GM18511 (cell line): Measurements from ENCODE around the gene HCRTR1.

Experiments
- ATAC-seq: cut with Tn5 transposase; IDR thresholded peaks from one replicate; pipeline ENCODE4 v1.9.1; 2021; ENCODE audit warnings: mild to moderate bottlenecking, moderate library complexity; ENCODE audit not compliant: unreplicated experiment

HCRTR1 gene

DNA sequence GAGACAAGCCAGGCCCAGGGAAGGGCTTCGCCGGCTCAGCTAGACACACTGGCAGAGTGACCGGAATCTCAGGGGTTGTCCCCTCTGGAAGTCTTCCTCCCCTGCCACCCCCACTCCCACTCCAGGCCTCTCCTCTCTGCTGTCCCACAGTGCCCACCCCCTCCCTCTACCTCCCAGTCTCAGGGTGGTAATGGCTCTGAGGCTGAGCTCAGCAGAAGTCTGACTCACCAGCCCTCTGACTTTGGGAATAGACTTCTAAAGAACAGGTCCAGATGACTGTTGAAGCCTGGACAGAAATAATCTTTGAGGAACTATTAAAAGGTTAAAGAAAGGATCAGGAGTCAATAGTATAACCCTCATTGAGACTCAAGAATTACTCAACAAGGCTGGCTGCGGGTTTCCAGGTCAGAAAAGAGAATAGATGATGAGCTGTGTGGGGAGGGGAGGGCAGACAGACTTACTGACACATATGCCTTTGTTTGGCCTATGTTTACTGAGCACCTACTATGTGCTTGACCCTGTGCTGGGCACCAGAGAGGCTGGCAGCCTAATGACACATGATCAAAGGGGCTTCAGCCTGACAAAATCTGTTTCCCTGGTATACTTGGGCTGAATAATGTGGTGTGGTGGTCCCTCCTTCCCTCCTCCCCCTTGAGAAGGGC, 8.2 kb downstream of the HCRTR1 start:
- no peak for ATAC-seq

DNA sequence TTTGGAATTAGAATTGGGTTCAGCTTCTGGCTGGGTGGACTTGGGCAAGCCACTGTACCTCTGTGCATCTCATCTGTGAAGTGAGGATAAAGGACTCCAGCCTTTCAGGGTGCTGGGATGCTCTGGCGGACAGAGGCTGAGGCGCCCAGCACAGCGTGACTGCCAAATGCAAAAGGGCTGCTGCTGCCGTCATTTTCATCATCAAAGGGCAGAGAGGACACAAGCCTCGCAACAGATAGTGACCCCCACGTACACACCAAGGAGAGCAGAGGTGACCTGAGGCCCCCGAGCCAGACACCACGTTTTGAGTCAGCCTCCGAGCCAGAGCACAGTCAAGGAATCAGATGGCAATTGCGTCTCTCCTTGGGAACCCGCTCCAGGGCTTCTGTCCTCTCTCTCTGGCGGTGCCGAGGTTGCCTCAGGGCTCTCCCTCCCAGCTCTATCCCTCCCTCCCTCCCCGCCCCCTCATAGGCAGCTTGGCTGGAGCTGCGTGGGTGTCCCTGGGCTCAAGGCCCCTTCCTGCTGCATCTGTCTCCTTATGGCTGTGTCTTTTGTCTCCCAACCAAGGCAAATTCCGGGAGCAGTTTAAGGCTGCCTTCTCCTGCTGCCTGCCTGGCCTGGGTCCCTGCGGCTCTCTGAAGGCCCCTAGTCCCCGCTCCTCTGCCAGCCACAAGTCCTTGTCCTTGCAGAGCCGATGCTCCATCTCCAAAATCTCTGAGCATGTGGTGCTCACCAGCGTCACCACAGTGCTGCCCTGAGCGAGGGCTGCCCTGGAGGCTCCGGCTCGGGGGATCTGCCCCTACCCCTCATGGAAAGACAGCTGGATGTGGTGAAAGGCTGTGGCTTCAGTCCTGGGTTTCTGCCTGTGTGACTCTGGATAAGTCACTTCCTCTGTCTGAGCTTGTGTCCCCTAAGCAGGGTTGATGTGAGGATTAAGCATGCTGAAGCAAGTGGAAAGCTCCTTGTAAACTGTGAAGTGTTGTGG, 9.0 kb downstream of the HCRTR1 start:
- no peak for ATAC-seq

DNA sequence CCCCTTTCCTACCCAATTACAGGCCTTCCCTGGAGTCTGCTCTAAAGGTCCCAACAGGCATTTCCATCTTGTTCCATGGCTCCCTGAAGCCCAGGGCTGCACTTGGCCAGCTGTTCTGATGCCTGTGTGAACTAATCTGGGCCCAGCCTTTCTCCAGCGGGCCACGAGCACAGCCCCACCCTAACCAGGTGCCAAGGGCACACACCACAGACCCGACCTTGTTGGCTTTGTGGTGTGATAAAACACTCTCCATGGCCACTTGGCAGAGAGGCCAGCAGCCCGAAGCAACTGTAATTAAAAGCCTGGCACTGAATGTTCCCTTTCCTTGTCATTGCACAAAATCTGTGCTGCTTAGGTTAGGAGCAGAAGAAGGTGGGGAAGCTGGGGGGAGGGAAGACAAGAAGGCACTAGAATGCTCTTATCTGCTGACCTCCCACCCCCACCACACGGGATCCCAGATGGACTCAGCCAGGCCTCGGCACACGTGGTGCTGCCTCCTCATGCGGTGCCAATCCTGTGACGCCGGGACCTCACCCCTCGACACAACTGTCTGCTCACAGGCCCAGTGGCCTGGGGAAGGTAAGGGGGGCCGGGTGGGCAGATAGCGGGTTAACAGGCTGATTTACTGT, 9.9 kb downstream of the HCRTR1 start:
- ATAC-seq: no peak

DNA sequence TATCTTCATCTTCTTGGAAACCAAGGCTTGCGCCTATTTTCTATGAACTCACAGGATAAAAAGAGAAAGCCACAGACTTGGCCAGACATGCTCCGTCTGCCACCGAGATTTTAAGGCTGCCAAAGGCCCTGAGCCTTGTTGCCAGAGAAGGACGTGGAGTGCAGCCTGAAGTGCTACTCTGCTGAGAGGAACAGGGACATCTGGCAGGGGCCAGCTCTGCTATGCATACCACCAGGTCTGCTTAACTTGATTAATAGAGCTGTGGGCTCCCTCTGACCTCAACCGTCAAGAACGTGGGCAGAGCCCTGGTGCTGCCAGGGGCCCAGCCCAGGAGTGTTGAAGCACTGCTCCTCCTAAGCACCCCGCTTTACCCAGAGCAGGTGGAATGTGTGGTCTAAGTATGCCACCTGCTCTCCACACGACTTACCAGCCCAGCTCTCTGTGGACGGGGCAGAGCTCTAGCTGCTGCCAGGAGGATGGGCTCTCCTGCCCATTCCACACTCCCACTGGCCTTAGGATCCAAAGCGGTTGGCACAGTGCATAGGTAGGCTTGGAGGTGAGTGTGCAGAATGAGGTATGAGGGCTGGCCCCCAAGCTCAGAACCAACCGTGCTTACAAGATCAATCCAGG, 10.6 kb downstream of the HCRTR1 start:
- ATAC-seq: no peak

DNA sequence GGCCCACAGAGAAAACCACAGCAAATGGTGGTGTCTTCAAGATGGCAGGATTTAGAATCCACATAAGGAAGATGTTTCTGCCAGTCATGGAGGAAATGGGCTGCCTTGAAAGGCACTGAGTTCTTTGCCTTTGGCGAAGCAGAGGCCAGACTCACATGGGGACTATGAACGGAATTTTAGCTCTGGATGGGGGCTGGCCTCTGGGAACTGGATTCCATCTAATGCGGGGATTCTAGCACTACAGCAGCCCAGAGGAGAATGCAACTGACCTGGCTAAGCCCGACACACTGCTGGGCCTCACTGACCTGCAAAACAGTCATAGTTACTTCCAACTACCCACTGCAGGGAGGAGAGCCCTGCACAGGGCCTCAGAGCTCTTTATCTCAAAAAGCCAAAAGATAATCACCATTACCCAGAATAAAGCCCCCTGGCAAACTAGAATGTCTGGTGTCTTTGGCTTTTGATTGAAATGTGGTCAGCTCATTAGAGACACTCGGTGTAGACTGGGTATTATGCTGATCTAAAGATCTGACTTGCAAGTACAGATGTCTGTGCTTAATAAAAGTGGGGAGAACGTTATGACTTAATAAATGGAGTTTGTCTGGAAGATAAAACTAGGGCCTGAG, 11.6 kb downstream of the HCRTR1 start:
- no peak for ATAC-seq

DNA sequence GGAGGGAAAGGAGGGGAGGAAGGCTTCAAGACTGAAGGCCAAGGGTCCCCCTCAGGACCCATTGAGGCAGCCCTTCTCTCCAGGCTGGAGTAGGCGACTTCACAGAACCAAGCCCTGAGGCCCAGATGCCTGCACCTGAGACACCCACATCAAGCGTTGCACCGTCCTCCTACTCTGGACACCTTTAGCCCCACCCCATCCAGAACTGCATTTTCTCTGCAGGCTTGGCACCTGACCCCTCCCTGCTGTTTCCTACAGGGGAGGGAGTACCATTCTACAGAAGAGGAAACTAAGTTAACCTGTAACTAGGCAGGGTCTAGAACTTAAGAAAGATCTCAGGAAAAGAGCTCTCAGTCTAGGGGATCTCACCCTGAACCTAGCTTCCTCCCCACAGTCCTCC, 15.2 kb downstream of the HCRTR1 start:
- no peak for ATAC-seq

DNA sequence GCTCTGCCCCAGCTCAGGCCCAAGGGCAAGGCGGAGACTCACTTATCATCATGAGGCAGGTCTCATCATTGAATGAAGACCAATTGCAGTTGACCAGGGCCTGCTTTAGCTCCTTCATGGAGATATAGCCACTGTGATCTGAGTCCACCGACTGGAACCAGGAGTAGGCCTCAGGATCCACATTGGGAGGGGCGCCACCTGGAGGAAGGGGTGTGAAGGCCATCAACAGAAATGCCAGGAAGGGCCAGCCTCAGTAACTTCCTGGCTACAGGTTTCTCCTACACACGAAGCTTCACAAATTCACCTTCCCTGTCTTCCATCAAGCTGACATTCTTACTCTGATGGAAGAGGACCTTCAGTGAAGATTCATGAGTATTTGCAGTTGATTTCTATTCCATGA, 15.6 kb downstream of the HCRTR1 start:
- no peak for ATAC-seq

DNA sequence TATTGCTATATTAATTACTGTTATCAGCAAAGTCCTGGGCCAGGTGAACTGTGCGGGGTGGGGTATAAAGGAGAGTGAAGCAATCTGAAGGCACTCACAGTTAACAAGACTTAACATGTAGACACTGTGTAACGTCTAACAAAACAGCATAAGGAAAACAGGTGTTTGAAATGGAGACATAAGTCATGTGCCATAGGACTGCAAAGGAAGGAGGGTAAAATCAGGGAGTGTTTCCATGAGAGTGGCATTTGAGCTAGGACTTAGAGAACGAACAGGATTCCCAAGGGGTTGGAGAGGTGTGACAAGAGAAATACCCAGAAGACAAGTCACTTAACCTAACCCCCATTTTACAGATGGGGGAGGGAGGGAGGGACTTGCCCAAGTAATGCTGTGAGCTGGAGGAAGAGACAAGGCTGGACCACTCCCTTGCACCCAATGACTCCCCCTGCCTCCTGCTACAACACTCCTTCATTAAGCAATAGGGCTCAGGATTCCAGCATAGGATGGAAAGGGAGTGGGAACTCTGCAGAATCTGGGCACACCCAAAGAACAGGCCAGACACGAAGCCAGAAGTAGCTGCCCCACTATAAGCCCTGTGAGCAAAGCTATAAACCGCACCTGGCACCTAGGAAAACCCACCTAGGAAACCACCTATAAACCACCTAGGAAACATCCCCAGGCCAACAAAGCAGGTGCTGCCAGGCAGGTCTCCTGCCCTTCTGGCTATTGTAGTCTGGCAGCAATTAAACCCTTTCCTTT, 20.6 kb downstream of the HCRTR1 start:
- no peak for ATAC-seq

DNA sequence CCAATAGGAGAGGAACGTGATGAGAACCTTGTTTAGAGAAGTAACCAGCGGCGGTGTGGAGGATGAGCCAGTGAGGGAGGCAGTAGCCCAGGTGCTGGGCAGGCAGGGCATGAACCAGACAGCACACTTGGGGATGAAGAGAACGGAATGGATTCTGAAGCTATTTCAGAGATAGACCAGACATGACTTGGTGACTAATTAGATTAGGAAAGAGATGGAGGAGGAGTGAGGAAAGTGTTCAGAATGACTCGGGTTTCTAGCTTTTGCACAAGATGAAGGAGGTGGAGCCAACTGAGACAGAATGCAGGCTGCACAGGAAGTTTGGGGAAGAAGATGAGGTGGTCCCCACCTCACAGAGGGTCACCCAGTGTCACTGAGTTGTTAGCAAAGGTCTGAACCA, 22.1 kb downstream of the HCRTR1 start:
- ATAC-seq: no peak

DNA sequence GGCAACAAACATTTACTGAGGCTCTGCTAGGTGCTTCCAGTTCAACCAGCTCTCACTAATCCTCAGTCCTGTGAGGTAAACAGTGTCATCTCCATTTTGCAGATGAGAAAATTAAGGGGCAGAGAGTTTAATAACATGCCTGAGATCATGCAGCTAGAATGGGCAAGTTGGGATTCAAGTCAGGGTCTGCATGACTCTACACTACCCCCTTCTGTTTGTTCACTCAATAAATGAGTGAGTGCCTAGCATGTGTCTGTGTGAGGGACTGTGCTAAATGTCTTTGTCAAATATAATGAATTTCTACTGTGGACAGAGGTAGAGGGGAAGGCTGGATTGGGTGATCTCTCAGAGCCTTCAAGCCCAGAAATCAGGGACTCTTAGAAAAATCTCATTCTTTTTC, 22.7 kb downstream of the HCRTR1 start:
- no peak for ATAC-seq

DNA sequence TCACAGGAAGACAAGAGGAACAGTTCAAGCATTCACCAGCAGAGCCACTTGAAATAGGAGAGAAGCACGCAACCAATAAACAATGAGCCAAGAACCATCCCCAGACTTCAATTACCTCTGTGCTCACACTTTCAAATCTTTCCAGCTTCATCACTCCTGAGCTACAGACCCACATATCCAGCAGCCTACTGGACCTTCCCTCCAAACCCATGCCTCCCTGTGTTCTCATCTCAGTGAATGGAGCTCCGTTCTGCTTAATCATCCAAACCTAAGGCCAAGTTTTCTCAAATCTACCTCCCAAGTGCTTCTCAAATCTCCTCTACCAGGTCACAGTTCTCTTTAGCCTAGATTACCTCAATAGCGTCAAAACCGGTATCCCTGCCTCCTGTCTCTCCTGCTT, 23.5 kb downstream of the HCRTR1 start:
- no peak for ATAC-seq

DNA sequence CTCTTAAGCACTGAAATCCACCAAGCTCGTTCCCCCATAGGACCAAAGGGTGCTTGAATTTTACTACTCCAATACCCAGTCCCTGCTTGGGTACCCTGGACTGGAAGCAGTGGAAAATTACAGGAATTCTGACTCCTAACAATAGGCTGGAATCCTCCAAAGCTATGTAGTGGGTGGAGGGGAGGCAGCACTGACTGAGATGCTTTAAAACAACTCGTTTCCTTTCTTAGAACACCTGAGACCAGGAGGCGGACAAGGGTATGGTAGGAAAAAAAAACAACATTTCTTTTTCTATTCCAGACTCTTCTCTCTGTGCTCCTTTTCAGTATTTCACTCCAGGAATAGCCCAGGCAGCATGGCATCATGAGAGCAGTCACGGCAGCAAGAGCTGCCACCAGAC, 24.9 kb downstream of the HCRTR1 start:
- ATAC-seq: no peak

DNA sequence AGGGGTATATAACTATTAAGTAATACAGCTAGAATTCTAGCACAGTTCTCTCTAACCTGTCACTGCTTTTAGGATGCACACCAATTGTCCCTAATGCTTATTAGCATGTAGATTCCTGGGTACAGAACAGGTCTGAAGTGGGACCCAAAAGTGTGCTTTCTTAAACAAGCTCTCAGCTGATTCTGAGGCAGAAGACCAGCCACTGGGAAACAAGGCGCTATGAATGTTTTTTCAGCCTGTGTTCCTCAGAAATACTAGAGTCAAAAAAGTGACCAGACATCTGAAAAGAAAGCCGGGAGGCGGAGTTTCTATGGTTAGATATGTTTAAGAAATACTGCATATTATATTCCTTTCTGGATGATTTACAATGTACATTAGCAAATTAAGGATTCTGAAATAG, 25.4 kb downstream of the HCRTR1 start:
- ATAC-seq: no peak

DNA sequence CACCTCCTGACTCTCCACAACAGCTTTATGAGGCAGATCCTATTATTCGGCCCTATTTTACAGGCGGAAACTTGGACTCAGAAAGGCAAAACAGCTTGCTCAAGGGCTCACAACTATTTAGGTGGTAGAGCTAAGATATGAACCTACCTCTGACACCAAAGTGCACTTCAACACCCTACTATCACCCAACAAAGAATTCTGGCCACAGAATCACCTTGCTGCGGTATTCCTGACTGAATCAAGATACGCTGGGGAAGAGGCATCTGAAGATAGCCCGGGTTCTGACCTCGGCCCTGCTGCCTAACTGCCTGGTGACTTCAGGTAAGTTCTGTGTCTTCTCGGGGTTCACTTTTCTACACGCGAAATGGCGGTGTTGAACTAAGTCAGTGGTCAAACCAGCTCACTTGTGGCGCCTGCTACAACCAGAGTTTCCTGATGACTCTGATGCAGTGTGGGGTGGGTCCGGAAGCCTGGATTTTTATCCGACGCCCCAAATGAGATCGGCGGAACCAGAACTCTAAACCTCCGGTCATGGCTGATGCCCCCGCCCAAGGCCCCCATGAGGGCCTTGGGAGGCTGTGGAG, 26.6 kb downstream of the HCRTR1 start:
- ATAC-seq: no peak

DNA sequence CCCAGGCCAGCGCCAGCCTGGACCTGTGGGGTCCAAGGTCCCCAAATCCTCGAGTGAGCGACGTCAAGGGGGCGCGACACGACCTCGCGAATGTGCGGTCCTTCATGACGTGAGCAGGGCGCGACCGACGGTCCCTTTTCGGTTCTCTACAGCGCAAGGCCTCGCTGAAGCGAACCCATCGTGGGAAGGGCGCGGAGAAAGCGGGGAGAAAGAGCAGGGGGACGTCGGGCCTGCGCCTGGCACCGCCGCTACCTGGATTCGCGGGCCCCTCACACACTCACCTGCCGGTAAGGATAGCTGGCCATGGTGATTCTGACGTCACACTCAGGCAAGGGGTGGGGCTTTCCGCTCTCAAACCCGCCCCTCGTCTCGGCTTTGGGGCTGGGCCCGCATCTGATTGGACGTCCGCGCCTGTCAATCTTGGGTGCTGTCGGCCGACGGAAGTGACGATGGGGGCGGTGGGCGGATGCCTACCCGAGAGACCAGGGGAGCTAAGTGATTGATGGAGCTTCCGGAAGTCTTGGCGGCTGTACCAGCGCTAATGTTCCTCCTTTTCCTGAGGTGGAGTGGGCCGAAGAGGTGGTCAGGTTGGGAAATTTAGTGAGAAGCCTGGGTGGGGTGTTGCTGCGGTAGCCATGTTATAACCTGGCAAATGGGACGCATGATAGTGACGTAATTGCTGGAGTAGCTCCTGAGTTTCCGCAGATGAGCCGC, 27.2 kb downstream of the HCRTR1 start, which contains the start of gene PEF1:
Gene PEF1 (minus strand): TSS at position 317 of the 714 bp plus-strand sequence. CDS start 12 bp downstream, at position 305.
- peak; percentile 89 for ATAC-seq

DNA sequence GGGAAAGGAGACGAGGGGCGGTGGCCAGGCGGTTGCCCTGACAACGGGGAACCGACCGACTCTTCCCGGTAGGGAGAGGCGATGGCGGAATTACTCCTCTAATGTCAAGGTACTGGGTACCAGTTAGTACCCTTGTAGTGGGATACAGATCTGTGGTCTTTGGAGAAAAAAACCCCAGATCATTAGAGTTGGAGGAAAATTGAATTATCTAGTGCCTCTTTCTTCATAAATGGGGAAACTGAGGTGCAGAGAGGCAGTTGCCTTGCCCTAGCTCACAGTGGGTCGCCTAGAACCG, 27.7 kb downstream of the HCRTR1 start:
- no peak for ATAC-seq

DNA sequence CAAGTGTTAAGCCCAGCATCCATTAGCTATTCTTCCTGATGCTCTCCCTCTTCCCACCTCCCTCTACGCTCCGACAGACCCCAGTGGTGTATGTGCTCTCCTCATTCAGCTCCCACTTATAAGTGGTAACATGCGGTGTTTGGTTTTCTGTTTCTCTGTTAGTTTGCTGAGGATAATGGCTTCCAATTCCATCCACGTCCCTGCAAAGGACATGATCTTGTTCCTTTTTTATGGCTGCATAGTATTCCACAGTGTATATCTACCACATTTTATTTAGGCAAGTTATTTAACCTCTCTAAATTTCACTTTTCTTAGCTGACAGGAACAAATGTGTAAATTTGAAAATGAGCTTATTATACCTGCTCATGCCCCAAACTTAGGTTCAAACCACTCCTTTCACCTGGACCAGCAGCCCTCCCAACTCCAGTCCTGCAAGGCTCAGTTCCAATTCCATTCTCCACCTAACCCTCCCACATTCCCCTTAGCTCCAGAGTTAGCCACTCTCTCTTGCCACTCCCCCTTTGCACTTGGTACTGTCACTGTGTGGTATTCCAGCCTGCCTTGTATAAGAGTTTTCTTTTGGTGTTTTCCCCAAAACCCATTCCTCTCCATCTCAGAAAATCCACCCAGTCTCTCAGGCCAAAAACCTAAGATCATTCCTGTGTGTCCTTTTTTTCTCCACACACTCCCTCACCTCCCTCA, 28.9 kb downstream of the HCRTR1 start:
- no peak for ATAC-seq

DNA sequence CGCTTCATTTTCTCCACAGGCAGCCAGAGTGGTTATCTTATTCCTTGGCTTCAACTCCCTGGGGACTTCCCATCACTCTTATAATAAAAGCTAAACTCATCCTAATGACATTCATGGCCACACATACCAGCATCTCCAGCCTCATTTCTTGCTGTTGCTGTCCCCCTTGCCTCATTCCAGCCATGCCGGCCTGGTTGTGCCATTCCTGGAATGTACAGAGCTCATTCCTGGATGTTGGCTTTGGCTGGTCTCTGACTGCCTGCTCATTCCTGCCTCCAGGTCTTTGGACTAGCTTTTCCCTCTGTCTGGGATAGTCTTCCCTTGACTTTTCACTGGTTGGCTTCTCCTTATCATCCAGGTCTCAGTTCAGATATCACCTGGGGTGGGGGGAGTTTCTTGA, 29.6 kb downstream of the HCRTR1 start:
- ATAC-seq: no peak

DNA sequence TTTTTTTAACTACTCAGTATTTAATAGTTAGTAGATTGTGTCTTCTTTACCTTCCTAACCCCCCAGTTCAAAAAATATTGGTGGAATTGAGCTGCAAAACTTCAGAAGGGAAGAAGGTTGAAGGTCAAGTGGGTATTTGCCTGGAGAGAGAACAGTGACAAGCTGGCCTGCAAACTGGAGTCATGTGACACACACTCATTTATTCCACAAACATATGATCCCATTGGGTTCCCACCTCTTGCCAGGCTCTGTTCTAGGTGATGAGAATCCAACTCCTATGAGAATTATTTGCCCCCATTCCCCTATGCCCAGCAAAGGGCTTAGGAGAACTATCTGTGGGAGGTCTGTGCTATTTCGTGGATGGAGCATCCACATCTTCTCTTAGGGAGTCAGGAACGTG, 30.7 kb downstream of the HCRTR1 start:
- no peak for ATAC-seq
